A549 (cell line): ENCODE measurements around the gene XPR1.

Experiments
- SMC3 ChIP-seq: fragments of >200 bp; sonication (Bioruptor Twin); formaldehyde crosslinking; IDR thresholded peaks from 3 replicates; pipeline ENCODE4 v1.6.1; 2018; ENCODE audit warnings: inconsistent platforms
- TF ChIP-seq, protein P1 (sequence below): fragments of >200 bp; sonication (Bioruptor Twin); formaldehyde crosslinking; IDR thresholded peaks from 3 replicates; pipeline ENCODE4 v1.5.1; 2016

- TF ChIP-seq SMC3: no peak
- TF ChIP-seq, protein P1, sequence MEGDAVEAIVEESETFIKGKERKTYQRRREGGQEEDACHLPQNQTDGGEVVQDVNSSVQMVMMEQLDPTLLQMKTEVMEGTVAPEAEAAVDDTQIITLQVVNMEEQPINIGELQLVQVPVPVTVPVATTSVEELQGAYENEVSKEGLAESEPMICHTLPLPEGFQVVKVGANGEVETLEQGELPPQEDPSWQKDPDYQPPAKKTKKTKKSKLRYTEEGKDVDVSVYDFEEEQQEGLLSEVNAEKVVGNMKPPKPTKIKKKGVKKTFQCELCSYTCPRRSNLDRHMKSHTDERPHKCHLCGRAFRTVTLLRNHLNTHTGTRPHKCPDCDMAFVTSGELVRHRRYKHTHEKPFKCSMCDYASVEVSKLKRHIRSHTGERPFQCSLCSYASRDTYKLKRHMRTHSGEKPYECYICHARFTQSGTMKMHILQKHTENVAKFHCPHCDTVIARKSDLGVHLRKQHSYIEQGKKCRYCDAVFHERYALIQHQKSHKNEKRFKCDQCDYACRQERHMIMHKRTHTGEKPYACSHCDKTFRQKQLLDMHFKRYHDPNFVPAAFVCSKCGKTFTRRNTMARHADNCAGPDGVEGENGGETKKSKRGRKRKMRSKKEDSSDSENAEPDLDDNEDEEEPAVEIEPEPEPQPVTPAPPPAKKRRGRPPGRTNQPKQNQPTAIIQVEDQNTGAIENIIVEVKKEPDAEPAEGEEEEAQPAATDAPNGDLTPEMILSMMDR: no peak
These were observed 228.7 kb downstream of the XPR1 start for GRCh38 chr1:180860535-180860934.
